Stomach (tissue), 9 donors: ENCODE data around the gene CBARP. TPM values are rescaled to one million over a fixed set of nuclear protein-coding genes. Genes with fewer than 3 reads are reported as not detected.
"Not testable (repeated sequence)": the region's sequence is repeated elsewhere in the genome, so short reads cannot be mapped to it uniquely, and the experiment has no call there.

Experiments
- DNase-seq, 2 donors: peaks; one replicate each; pipeline versions ENCODE4 v3.0.0 to v3.0.0-alpha.2; 2013 to 2019
- H3K27ac ChIP-seq, 5 donors: fragments of 200-600 bp in 4 of 5; sonication (generic) in 4 of 5; one replicate each; pipeline ENCODE4 v1.5.1; 2013 to 2019; ENCODE audit warnings: mild to moderate bottlenecking in 1 of 5, moderate library complexity in 1 of 5
- H3K27me3 ChIP-seq, 3 donors: fragments of 200-600 bp; sonication (generic); one replicate each; pipeline ENCODE4 v1.5.1; 2017 to 2019; ENCODE audit warnings: mixed run types in 1 of 3
- H3K36me3 ChIP-seq, 4 donors: fragments of 200-600 bp; sonication (generic); 1 replicate in 3 of 4; 2 replicates in 1 of 4; pipeline ENCODE4 v1.5.1; 2016 to 2019
- H3K4me1 ChIP-seq, 4 donors: fragments of 200-600 bp; sonication (generic); one replicate each; pipeline ENCODE4 v1.5.1; 2016 to 2019
- H3K4me3 ChIP-seq, 4 donors: fragments of 200-600 bp; sonication (generic) in 3 of 4; one replicate each; pipeline ENCODE4 v1.5.1; 2016 to 2019; ENCODE audit warnings: mild to moderate bottlenecking in 1 of 4
- H3K9me3 ChIP-seq, 4 donors: fragments of 200-600 bp; sonication (generic); one replicate each; pipeline ENCODE4 v1.5.1; 2016 to 2019
- EP300 ChIP-seq: sonication (generic); formaldehyde crosslinking; IDR thresholded peaks from one replicate; pipeline ENCODE4 v1.6.1; 2017; ENCODE audit warnings: antibody characterized with exemption
- POLR2A ChIP-seq, 4 donors: fragments of 450-650 bp; IDR thresholded peaks; one replicate each; pipeline ENCODE4 v1.6.1; 2016; ENCODE audit warnings: antibody characterized with exemption in 4 of 4, control low read depth in 2 of 4, mild to moderate bottlenecking in 1 of 4, moderate library complexity in 1 of 4
- POLR2AphosphoS5 ChIP-seq, 3 donors: sonication (generic); formaldehyde crosslinking; IDR thresholded peaks; one replicate each; pipeline ENCODE4 v1.6.1; 2016; ENCODE audit warnings: antibody characterized with exemption in 3 of 3
- WGBS, 5 donors: extraction: QIAGEN DNeasy Blood & Tissue Kit in 3 of 5; methylation state at CpG; one replicate each; pipeline versions ENCODE4 v1.1.5 to v1.1.7; 2013 to 2018; 5-methylcytosine and 5-hydroxymethylcytosine counted together
- intact Hi-C: fragments of 100-400 bp; cut with DNase I; formaldehyde crosslinking; loops from one replicate; pipeline ENCODE4 v1.15.1; 2023; ENCODE audit warnings: low total_unique reads
- polyA plus RNA-seq, 3 donors: library from polyadenylated mRNA; stranded (reverse); fragments of 200-250 nt; gene quantifications; one replicate each; pipeline ENCODE4 v1.2.3, GENCODE V29; 2013
- total RNA-seq, 5 donors: library from RNA; depleted of rRNA; stranded (reverse); fragments of >200 nt; gene quantifications; one replicate each; pipeline versions ENCODE4 v1.1.0 to v1.2.3, GENCODE V29; 2014 to 2016
- TF ChIP-seq, protein P1 (sequence below), 7 experiments: fragments of 450-650 bp in 4 of 7; fragments of 200-600 bp in 3 of 7; sonication (generic) in 3 of 7; IDR thresholded peaks; one replicate each; pipeline ENCODE4 v1.5.1; 2016 to 2019; ENCODE audit warnings: antibody characterized with exemption in 7 of 7, control low read depth in 2 of 7, mild to moderate bottlenecking in 1 of 7
- donor health status: healthy with polysubstance abuse.
- donor health status: Bipolar disorder and iron deficiency.
- donor health status: healthy.

CBARP gene
- total and polyA plus RNA-seq, 8 donors, result 0.19 to 8.9 (median 0.78) TPM; not detected in 4

GRCh38 chr19:1248786-1249297 lies 11.0 kb upstream of the CBARP start:
- TF ChIP-seq, protein P1, sequence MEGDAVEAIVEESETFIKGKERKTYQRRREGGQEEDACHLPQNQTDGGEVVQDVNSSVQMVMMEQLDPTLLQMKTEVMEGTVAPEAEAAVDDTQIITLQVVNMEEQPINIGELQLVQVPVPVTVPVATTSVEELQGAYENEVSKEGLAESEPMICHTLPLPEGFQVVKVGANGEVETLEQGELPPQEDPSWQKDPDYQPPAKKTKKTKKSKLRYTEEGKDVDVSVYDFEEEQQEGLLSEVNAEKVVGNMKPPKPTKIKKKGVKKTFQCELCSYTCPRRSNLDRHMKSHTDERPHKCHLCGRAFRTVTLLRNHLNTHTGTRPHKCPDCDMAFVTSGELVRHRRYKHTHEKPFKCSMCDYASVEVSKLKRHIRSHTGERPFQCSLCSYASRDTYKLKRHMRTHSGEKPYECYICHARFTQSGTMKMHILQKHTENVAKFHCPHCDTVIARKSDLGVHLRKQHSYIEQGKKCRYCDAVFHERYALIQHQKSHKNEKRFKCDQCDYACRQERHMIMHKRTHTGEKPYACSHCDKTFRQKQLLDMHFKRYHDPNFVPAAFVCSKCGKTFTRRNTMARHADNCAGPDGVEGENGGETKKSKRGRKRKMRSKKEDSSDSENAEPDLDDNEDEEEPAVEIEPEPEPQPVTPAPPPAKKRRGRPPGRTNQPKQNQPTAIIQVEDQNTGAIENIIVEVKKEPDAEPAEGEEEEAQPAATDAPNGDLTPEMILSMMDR (IDR thresholded peaks at IDR 0.05), result peak in 5 of 7 experiments; percentile 73 to 94 (median 77)
- no peak for TF ChIP-seq EP300
- peak overlapping the region; percentile 95 to 100 (median 100) for H3K27ac ChIP-seq
- peak overlapping the region; percentile 68 to 94 (median 84) for H3K4me3 ChIP-seq
- no peaks in the 10 kb centered on the region for H3K9me3 ChIP-seq
- peaks cover 10 to 27% (median 16%) of the 10 kb centered on the region in 4 donors for H3K36me3 ChIP-seq
- 0 to 1% (median 0%) methylated on average over 2 to 70 of the region's 74 CpGs for WGBS, 5 donors
- peak; percentile 80 to 93 for DNase-seq
- H3K4me1 ChIP-seq, result peaks cover 60 to 74% (median 66%) of the 10 kb centered on the region in 4 donors
- intact Hi-C loops, result no loop called here
- no peaks in the 10 kb centered on the region for H3K27me3 ChIP-seq

DNA sequence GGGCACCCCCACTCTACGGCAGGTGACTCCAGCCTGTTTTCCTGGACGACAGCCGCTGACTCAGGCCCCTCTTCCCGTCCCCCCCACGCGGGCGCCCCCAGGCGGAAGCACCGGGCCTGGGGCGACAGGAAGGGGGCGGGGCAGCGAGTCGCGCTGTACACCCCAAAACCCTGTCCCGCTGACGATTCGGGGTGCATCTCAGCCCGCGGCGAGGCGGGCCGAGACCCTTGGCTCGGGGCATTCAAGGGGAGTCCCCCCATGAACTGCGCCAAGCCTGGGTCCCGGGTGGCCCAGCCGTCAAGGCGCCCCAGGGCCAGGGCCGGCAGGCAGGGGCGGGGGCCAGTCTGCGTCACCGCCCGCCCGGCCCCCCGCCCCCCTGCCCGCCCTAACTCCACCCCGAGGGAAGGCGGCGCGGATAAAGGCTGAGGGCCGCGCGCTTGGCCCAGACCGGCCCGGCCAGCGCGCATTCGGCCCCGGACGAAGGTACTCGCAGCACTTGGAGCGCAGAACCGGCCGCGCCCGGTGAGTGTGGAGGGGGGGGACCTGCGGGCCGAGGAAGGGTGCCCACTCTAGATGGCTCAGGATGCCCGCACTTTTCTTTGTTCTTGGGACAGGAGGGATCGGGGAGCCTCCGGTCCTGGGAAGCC lies 10.5 kb upstream of the CBARP start, which contains the start of gene MIDN:
TSS of gene MIDN (plus strand) at position 445 of the 647 bp plus-strand sequence. CDS start 1,714 bp downstream, outside the sequence.
- Histone ChIP-seq H3K4me3 (peak within 1 kb of the TSS; percentile 68 to 94 (median 84)), H3K4me1 (peaks cover 60 to 74% (median 66%) of the 10 kb centered on the region in 4 donors), H3K9me3 (no peaks in the 10 kb centered on the region), H3K27ac (peak within 1 kb of the TSS; percentile 95 to 100 (median 100)), H3K27me3 (no peaks in the 10 kb centered on the region), H3K36me3 (peaks cover 9 to 25% (median 15%) of the 10 kb centered on the region in 4 donors)
- TF ChIP-seq POLR2AphosphoS5 (IDR thresholded peaks at IDR 0.05), result peak; percentile 70 to 96 (median 94)
- TF ChIP-seq EP300, result peak; percentile 32
- TF ChIP-seq POLR2A (IDR thresholded peaks at IDR 0.05), result peak in 2 of 4 donors; percentile 69 to 70
- TF ChIP-seq, protein P1 (IDR thresholded peaks at IDR 0.05), result peak in 1 of 7 experiments; percentile 20
- DNase-seq, result peak; percentile 90 to 94
- 0 to 1% (median 1%) methylated on average over 29 to 60 of the region's 60 CpGs; no CpG with 5 or more reads in 1 of the 5 donors for WGBS, 5 donors
- intact Hi-C loops, result no loop called here

DNA sequence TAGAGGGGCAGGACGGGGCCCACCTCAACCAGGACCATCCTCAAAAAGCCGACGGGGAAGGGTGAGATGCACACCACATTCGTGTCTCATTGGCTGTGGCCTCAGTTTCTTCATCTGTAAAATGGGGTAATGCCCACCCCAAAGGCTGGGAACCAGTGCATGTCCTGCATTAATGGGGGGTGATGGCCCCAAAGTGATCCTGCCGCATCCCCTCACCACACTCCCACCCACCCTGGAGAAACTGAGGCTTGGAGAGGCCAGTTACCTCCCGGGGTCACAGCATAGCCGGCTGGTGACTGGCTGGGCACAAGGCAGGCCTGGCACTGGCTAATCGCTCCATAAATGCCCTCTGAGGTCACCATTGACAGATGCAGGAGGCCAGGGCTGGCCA lies 9.9 kb upstream of the CBARP start:
- intact Hi-C loops, result no loop called here
- Histone ChIP-seq H3K27ac (peak overlapping the region; percentile 95 to 100 (median 100)), H3K4me1 (peaks cover 60 to 74% (median 66%) of the 10 kb centered on the region in 4 donors), H3K36me3 (peaks cover 9 to 25% (median 15%) of the 10 kb centered on the region in 4 donors), H3K27me3 (no peaks in the 10 kb centered on the region), H3K9me3 (no peaks in the 10 kb centered on the region), H3K4me3 (peak overlapping the region; percentile 68 to 94 (median 84))
- no peak for DNase-seq
- 51 to 78% (median 60%) methylated on average over 5 to 8 of the region's 8 CpGs for WGBS, 5 donors
- TF ChIP-seq EP300 (no peak), POLR2AphosphoS5 (IDR thresholded peaks at IDR 0.05) (no peak), POLR2A (IDR thresholded peaks at IDR 0.05) (no peak)
- TF ChIP-seq, protein P1 (IDR thresholded peaks at IDR 0.05), result no peak

DNA sequence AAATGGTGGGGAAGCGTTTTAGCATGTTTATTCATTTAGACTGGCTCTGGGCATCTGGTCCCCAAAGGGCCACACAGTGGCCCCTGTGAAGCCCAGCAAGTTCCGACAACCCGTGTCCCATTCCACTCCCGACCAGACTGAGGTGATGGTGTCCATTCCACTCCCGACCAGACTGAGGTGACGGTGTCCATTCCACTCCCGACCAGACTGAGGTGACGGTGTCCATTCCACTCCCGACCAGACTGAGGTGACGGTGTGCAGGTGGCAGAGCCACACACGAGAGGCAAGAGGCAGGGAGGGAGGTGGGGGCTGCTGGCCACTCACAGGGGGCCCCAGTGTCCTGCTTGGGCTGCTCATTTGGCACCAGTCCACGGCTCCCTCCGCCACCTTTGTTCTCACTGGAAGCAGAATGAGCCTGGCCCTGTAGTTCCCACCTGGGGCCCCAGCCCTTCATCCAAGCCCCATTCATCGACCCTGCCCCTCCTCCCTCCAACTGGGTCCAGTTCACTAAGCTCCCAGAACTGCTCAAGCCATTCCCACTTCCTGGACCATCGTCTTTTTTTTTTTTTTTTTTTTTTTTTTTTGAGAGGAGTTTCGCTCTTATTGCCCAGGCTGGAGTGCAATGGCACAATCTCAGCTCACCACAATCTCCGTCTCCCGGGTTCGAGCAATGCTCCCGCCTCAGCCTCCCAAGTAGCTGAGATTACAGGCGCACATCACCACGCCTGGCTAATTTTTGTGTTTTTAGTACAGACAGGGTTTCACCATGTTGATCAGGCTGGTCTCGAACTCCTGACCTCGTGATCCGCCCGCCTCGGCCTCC lies 8.7 kb upstream of the CBARP start:
- WGBS, 5 donors, result 68 to 75% (median 74%) methylated on average over 22 to 27 of the region's 27 CpGs
- H3K27me3 ChIP-seq, H3K9me3 ChIP-seq, H3K4me3 ChIP-seq, intact Hi-C loops: not testable (repeated sequence)
- Histone ChIP-seq H3K27ac (peak overlapping the region; percentile 13 to 100 (median 95)), H3K36me3 (peaks cover 2 to 18% (median 10%) of the 10 kb centered on the region in 4 donors), H3K4me1 (peaks cover 56 to 69% (median 67%) of the 10 kb centered on the region in 4 donors)
- peak in 1 of 2 donors; percentile 82 for DNase-seq
